ENCODE results near the gene CAB39.

The CAB39 gene

GRCh38 chr2:230762317-230762896 lies 49.8 kb downstream of the CAB39 start:
- FAIRE-seq (no peak), DNase-seq (ENCODE audit: insufficient read length) (no peak)
- TF ChIP-seq POLR2A (IDR thresholded peaks at IDR 0.05; ENCODE audit: low read depth, low read length) (no peak), POLR2AphosphoS5 (IDR thresholded peaks at IDR 0.05; ENCODE audit: low read depth, low read length) (no peak), TAF1 (IDR thresholded peaks at IDR 0.05; ENCODE audit: borderline replicate concordance, low read depth, low read length) (no peak)

GRCh38 chr2:230764346-230764745 lies 51.7 kb downstream of the CAB39 start:
- no peak for DNase-seq (ENCODE audit: insufficient read length)
- no peak for TF ChIP-seq POLR2A (IDR thresholded peaks at IDR 0.05; ENCODE audit: low read depth, low read length)
- TF ChIP-seq TAF1 (IDR thresholded peaks at IDR 0.05; ENCODE audit: borderline replicate concordance, low read depth, low read length) = no peak
- TF ChIP-seq POLR2AphosphoS5 (IDR thresholded peaks at IDR 0.05; ENCODE audit: low read depth, low read length) = no peak
- FAIRE-seq = no peak

GRCh38 chr2:230765611-230766300 lies 53.1 kb downstream of the CAB39 start:
- no peak for DNase-seq (ENCODE audit: insufficient read length)
- FAIRE-seq = peak; percentile 79
- TF ChIP-seq TAF1 (IDR thresholded peaks at IDR 0.05; ENCODE audit: borderline replicate concordance, low read depth, low read length) (no peak), POLR2A (IDR thresholded peaks at IDR 0.05; ENCODE audit: low read depth, low read length) (no peak), POLR2AphosphoS5 (IDR thresholded peaks at IDR 0.05; ENCODE audit: low read depth, low read length) (no peak)

GRCh38 chr2:230767862-230768388 lies 55.3 kb downstream of the CAB39 start:
- DNase-seq (ENCODE audit: insufficient read length) (no peak), FAIRE-seq (no peak)
- TF ChIP-seq TAF1 (IDR thresholded peaks at IDR 0.05; ENCODE audit: borderline replicate concordance, low read depth, low read length) = no peak
- no peak for TF ChIP-seq POLR2A (IDR thresholded peaks at IDR 0.05; ENCODE audit: low read depth, low read length)
- TF ChIP-seq POLR2AphosphoS5 (IDR thresholded peaks at IDR 0.05; ENCODE audit: low read depth, low read length) = no peak

- no peak for TF ChIP-seq POLR2A (IDR thresholded peaks at IDR 0.05; ENCODE audit: low read depth, low read length)
- TF ChIP-seq TAF1 (IDR thresholded peaks at IDR 0.05; ENCODE audit: borderline replicate concordance, low read depth, low read length) = no peak
- no peak for TF ChIP-seq POLR2AphosphoS5 (IDR thresholded peaks at IDR 0.05; ENCODE audit: low read depth, low read length)
- no peak for FAIRE-seq
- DNase-seq (ENCODE audit: insufficient read length) = no peak
Observed at GRCh38 chr2:230770804-230771203, 58.2 kb downstream of the CAB39 start.

- no peak for DNase-seq (ENCODE audit: insufficient read length)
- TF ChIP-seq POLR2A (IDR thresholded peaks at IDR 0.05; ENCODE audit: low read depth, low read length) = no peak
- no peak for TF ChIP-seq POLR2AphosphoS5 (IDR thresholded peaks at IDR 0.05; ENCODE audit: low read depth, low read length)
- TF ChIP-seq TAF1 (IDR thresholded peaks at IDR 0.05; ENCODE audit: borderline replicate concordance, low read depth, low read length) = no peak
- no peak for FAIRE-seq
Observed at GRCh38 chr2:230772156-230772555, 59.5 kb downstream of the CAB39 start.

- DNase-seq (ENCODE audit: insufficient read length) (no peak), FAIRE-seq (no peak)
- no peak for TF ChIP-seq TAF1 (IDR thresholded peaks at IDR 0.05; ENCODE audit: borderline replicate concordance, low read depth, low read length)
- TF ChIP-seq POLR2A (IDR thresholded peaks at IDR 0.05; ENCODE audit: low read depth, low read length) = no peak
- TF ChIP-seq POLR2AphosphoS5 (IDR thresholded peaks at IDR 0.05; ENCODE audit: low read depth, low read length) = no peak
Observed at GRCh38 chr2:230773039-230773773, 60.6 kb downstream of the CAB39 start.

GRCh38 chr2:230774348-230774951 lies 61.8 kb downstream of the CAB39 start:
- FAIRE-seq (no peak), DNase-seq (ENCODE audit: insufficient read length) (no peak)
- TF ChIP-seq POLR2AphosphoS5 (IDR thresholded peaks at IDR 0.05; ENCODE audit: low read depth, low read length) (no peak), POLR2A (IDR thresholded peaks at IDR 0.05; ENCODE audit: low read depth, low read length) (no peak), TAF1 (IDR thresholded peaks at IDR 0.05; ENCODE audit: borderline replicate concordance, low read depth, low read length) (no peak)

GRCh38 chr2:230775737-230776136 lies 63.1 kb downstream of the CAB39 start:
- no peak for FAIRE-seq
- TF ChIP-seq POLR2A (IDR thresholded peaks at IDR 0.05; ENCODE audit: low read depth, low read length) (no peak), POLR2AphosphoS5 (IDR thresholded peaks at IDR 0.05; ENCODE audit: low read depth, low read length) (no peak), TAF1 (IDR thresholded peaks at IDR 0.05; ENCODE audit: borderline replicate concordance, low read depth, low read length) (no peak)
- DNase-seq (ENCODE audit: insufficient read length) = no peak

GRCh38 chr2:230777721-230778120 lies 65.1 kb downstream of the CAB39 start:
- no peak for FAIRE-seq
- no peak for TF ChIP-seq POLR2AphosphoS5 (IDR thresholded peaks at IDR 0.05; ENCODE audit: low read depth, low read length)
- TF ChIP-seq POLR2A (IDR thresholded peaks at IDR 0.05; ENCODE audit: low read depth, low read length) = no peak
- TF ChIP-seq TAF1 (IDR thresholded peaks at IDR 0.05; ENCODE audit: borderline replicate concordance, low read depth, low read length) = no peak
- no peak for DNase-seq (ENCODE audit: insufficient read length)
